Suprapubic skin (tissue), 4 donors: ENCODE results near the gene L3MBTL4. TPM values are rescaled to one million over a fixed set of nuclear protein-coding genes. Genes with fewer than 3 reads are reported as not detected.
A peak's percentile ranks its signal among the peaks of the same experiment; 100 is the strongest.

Source experiments
- DNase-seq, 2 donors: peaks; one replicate each; pipeline ENCODE4 v3.0.0-alpha.2; 2019; ENCODE audit warnings: low spot score in 2 of 2
- H3K27ac ChIP-seq: fragments of 200-600 bp; sonication (generic); one replicate; pipeline ENCODE4 v1.5.1; 2019
- H3K27me3 ChIP-seq: fragments of 200-600 bp; sonication (generic); one replicate; pipeline ENCODE4 v1.5.1; 2019
- H3K36me3 ChIP-seq: fragments of 200-600 bp; sonication (generic); one replicate; pipeline ENCODE4 v1.5.1; 2019
- H3K4me1 ChIP-seq: fragments of 200-600 bp; sonication (generic); one replicate; pipeline ENCODE4 v1.5.1; 2019
- H3K4me3 ChIP-seq: fragments of 200-600 bp; sonication (generic); one replicate; pipeline ENCODE4 v1.5.1; 2019; ENCODE audit warnings: mild to moderate bottlenecking
- H3K9me3 ChIP-seq: fragments of 200-600 bp; sonication (generic); one replicate; pipeline ENCODE4 v1.5.1; 2019
- CTCF ChIP-seq, 2 donors: fragments of 200-600 bp in 1 of 2; fragments of 450-650 bp in 1 of 2; sonication (generic) in 1 of 2; IDR thresholded peaks; one replicate each; pipeline ENCODE4 v1.5.1; 2016 to 2019; ENCODE audit warnings: antibody characterized with exemption in 2 of 2, mild to moderate bottlenecking in 1 of 2, moderate library complexity in 1 of 2
- EP300 ChIP-seq: sonication (generic); formaldehyde crosslinking; IDR thresholded peaks from one replicate; pipeline ENCODE4 v1.6.1; 2017; ENCODE audit warnings: antibody characterized with exemption
- POLR2A ChIP-seq, 2 donors: fragments of 450-650 bp; IDR thresholded peaks; one replicate each; pipeline ENCODE4 v1.6.1; 2017; ENCODE audit warnings: antibody characterized with exemption in 2 of 2, mild to moderate bottlenecking in 2 of 2, moderate library complexity in 2 of 2
- POLR2AphosphoS5 ChIP-seq, 3 donors: sonication (generic); formaldehyde crosslinking; IDR thresholded peaks; one replicate each; pipeline ENCODE4 v1.6.1; 2017; ENCODE audit warnings: antibody characterized with exemption in 3 of 3
- WGBS: methylation state at CpG from one replicate; pipeline ENCODE4 v1.1.5; 2018; 5-methylcytosine and 5-hydroxymethylcytosine counted together
- total RNA-seq, 4 donors: library from RNA; depleted of rRNA; stranded (reverse); fragments of >200 nt; gene quantifications; one replicate each; pipeline ENCODE4 v1.1.0, GENCODE V29; 2016

L3MBTL4 gene
- total RNA-seq, 4 donors from 2014 or later, result 11.9 to 29.9 (median 14.4) TPM

GRCh38 chr18:6406075-6406909 lies 8.4 kb downstream of the L3MBTL4 start:
- Histone ChIP-seq H3K27me3 (no peaks in the 10 kb centered on the region), H3K36me3 (no peaks in the 10 kb centered on the region), H3K27ac (peak overlapping the region; percentile 82), H3K4me3 (no peak overlapping the region), H3K4me1 (peaks cover 29% of the 10 kb centered on the region), H3K9me3 (no peaks in the 10 kb centered on the region)
- WGBS, result 52% methylated on average over 10 of the region's 10 CpGs
- TF ChIP-seq POLR2A (IDR thresholded peaks at IDR 0.05), result no peak
- no peak for TF ChIP-seq EP300
- no peak for TF ChIP-seq CTCF (IDR thresholded peaks at IDR 0.05)
- no peak for TF ChIP-seq POLR2AphosphoS5 (IDR thresholded peaks at IDR 0.05)
- peak in 1 of 2 donors; percentile 66 for DNase-seq

GRCh38 chr18:6405237-6406074 lies 9.3 kb downstream of the L3MBTL4 start:
- no peaks in the 10 kb centered on the region for H3K36me3 ChIP-seq
- no peak for TF ChIP-seq CTCF (IDR thresholded peaks at IDR 0.05)
- no peak for TF ChIP-seq POLR2A (IDR thresholded peaks at IDR 0.05)
- no peak for TF ChIP-seq POLR2AphosphoS5 (IDR thresholded peaks at IDR 0.05)
- TF ChIP-seq EP300, result no peak
- peaks cover 29% of the 10 kb centered on the region for H3K4me1 ChIP-seq
- 45% methylated on average over 7 of the region's 11 CpGs for WGBS
- peak overlapping the region; percentile 10 for H3K4me3 ChIP-seq
- no peaks in the 10 kb centered on the region for H3K9me3 ChIP-seq
- H3K27ac ChIP-seq, result peak overlapping the region; percentile 82
- DNase-seq, result no peak
- no peaks in the 10 kb centered on the region for H3K27me3 ChIP-seq

- Histone ChIP-seq H3K4me3 (peak overlapping the region; percentile 10), H3K9me3 (no peaks in the 10 kb centered on the region), H3K36me3 (no peaks in the 10 kb centered on the region), H3K4me1 (peaks cover 29% of the 10 kb centered on the region), H3K27ac (peak overlapping the region; percentile 82), H3K27me3 (no peaks in the 10 kb centered on the region)
- TF ChIP-seq EP300 (no peak), POLR2AphosphoS5 (IDR thresholded peaks at IDR 0.05) (no peak), CTCF (IDR thresholded peaks at IDR 0.05) (no peak), POLR2A (IDR thresholded peaks at IDR 0.05) (no peak)
- no peak for DNase-seq
- 62% methylated on average over 5 of the region's 5 CpGs for WGBS
Measured at GRCh38 chr18:6404834-6405233, 9.9 kb downstream of the L3MBTL4 start.

GRCh38 chr18:6401687-6402086 lies 13.0 kb downstream of the L3MBTL4 start:
- 83% methylated on average over 8 of the region's 8 CpGs for WGBS

More at GRCh38 chr18:6401687-6402086, 13.0 kb downstream of the L3MBTL4 start:
- TF ChIP-seq CTCF (IDR thresholded peaks at IDR 0.05) (no peak), POLR2AphosphoS5 (IDR thresholded peaks at IDR 0.05) (no peak), POLR2A (IDR thresholded peaks at IDR 0.05) (no peak), EP300 (no peak)
- Histone ChIP-seq H3K36me3 (no peaks in the 10 kb centered on the region), H3K4me1 (peaks cover 17% of the 10 kb centered on the region), H3K4me3 (no peak overlapping the region), H3K27me3 (no peaks in the 10 kb centered on the region), H3K27ac (no peak overlapping the region), H3K9me3 (no peaks in the 10 kb centered on the region)
- DNase-seq, result no peak
